Naive B cell (primary cell): ENCODE measurements around the gene LAYN. TPM values are rescaled to one million over a fixed set of nuclear protein-coding genes. Genes with fewer than 3 reads are reported as not detected.

Experiments
- ATAC-seq, 2 donors: fragments of 150-1000 bp; cut with Tn5 transposase; 2 replicates each; pipeline ENCODE4 v1.10.0; 2021; ENCODE audit warnings: low read depth in 2 of 2, mild to moderate bottlenecking in 2 of 2, moderate library complexity in 2 of 2
- DNase-seq: peaks from one replicate; pipeline ENCODE4 v3.0.0; 2022
- H3K27ac Mint-ChIP-seq, 6 donors: one replicate each; pipeline ENCODE4 v1.8.0; 2020 to 2022; ENCODE audit warnings: mild to moderate bottlenecking in 6 of 6, mixed read lengths in 6 of 6, moderate library complexity in 5 of 6, inconsistent platforms in 2 of 6
- H3K27me3 Mint-ChIP-seq, 3 donors: one replicate each; pipeline ENCODE4 v1.8.0; 2021 to 2022; ENCODE audit warnings: mixed read lengths in 3 of 3, mild to moderate bottlenecking in 1 of 3
- H3K36me3 Mint-ChIP-seq, 2 donors: one replicate each; pipeline ENCODE4 v1.8.0; 2020 to 2022; ENCODE audit warnings: mixed read lengths in 2 of 2, inconsistent platforms in 1 of 2, mild to moderate bottlenecking in 1 of 2
- H3K4me1 Mint-ChIP-seq, 3 donors: one replicate each; pipeline ENCODE4 v1.8.0; 2020 to 2022; ENCODE audit warnings: mixed read lengths in 3 of 3, inconsistent platforms in 1 of 3, mild to moderate bottlenecking in 1 of 3, moderate library complexity in 1 of 3
- H3K4me3 Mint-ChIP-seq, 8 donors: one replicate each; pipeline ENCODE4 v1.8.0; 2020 to 2022; ENCODE audit warnings: mild to moderate bottlenecking in 8 of 8, mixed read lengths in 8 of 8, moderate library complexity in 8 of 8, inconsistent platforms in 2 of 8
- H3K9me3 Mint-ChIP-seq, 7 donors: one replicate each; pipeline ENCODE4 v1.8.0; 2020 to 2022; ENCODE audit warnings: mixed read lengths in 7 of 7, mild to moderate bottlenecking in 5 of 7, inconsistent platforms in 2 of 7, moderate library complexity in 1 of 7
- polyA plus RNA-seq, 6 donors: library from polyadenylated mRNA; unstranded; fragments of 300-500 nt; fragmentation: Illumina TruSeq; gene quantifications; one replicate each; pipeline ENCODE4 v1.2.3, GENCODE V29; 2021; ENCODE audit warnings: low read depth in 6 of 6

Gene LAYN
- polyA plus RNA-seq, 6 donors from 2014 or later, result not detected

- DNase-seq (no peak), ATAC-seq (no peak)
- peak overlapping the region in 1 of 8 donors; percentile 22 for H3K4me3 Mint-ChIP-seq
- no peaks in the 10 kb centered on the region for H3K36me3 Mint-ChIP-seq
- H3K27me3 Mint-ChIP-seq, result peaks cover 81 to 91% (median 86%) of the 10 kb centered on the region in 3 donors
- H3K27ac Mint-ChIP-seq, result no peak overlapping the region
- peaks cover 5 to 25% (median 13%) of the 10 kb centered on the region in 3 donors for H3K4me1 Mint-ChIP-seq
- peaks cover 0 to 3% (median 0%) of the 10 kb centered on the region in 7 donors for H3K9me3 Mint-ChIP-seq
Measured at GRCh38 chr11:111538407-111539114, 2.0 kb upstream of the LAYN start.

GRCh38 chr11:111539426-111540113 lies 950 bp upstream of the LAYN start:
- H3K27me3 Mint-ChIP-seq, result peaks cover 72 to 91% (median 86%) of the 10 kb centered on the region in 3 donors

GRCh38 chr11:111540937-111541253 lies 375 bp downstream of the LAYN start:
- peaks cover 5 to 25% (median 13%) of the 10 kb centered on the region in 3 donors for H3K4me1 Mint-ChIP-seq
- ATAC-seq, result peak; percentile 27 to 43
- no peak overlapping the region for H3K27ac Mint-ChIP-seq
- H3K9me3 Mint-ChIP-seq, result peaks cover 0 to 3% (median 0%) of the 10 kb centered on the region in 7 donors
- no peaks in the 10 kb centered on the region for H3K36me3 Mint-ChIP-seq
- H3K27me3 Mint-ChIP-seq, result peaks cover 69 to 86% (median 76%) of the 10 kb centered on the region in 3 donors
- DNase-seq, result no peak
- H3K4me3 Mint-ChIP-seq, result peak overlapping the region in 7 of 8 donors; percentile 71 to 91 (median 85)

More at GRCh38 chr11:111539426-111540113, 950 bp upstream of the LAYN start:
- no peak for ATAC-seq
- peak overlapping the region; percentile 6 to 74 (median 66) for H3K4me3 Mint-ChIP-seq
- DNase-seq, result no peak
- H3K27ac Mint-ChIP-seq, result no peak overlapping the region
- peaks cover 5 to 25% (median 13%) of the 10 kb centered on the region in 3 donors for H3K4me1 Mint-ChIP-seq
- no peaks in the 10 kb centered on the region for H3K36me3 Mint-ChIP-seq
- peaks cover 0 to 3% (median 0%) of the 10 kb centered on the region in 7 donors for H3K9me3 Mint-ChIP-seq

- Mint-ChIP-seq H3K27me3 (peaks cover 64 to 84% (median 76%) of the 10 kb centered on the region in 3 donors), H3K36me3 (no peaks in the 10 kb centered on the region), H3K4me1 (peaks cover 5 to 25% (median 13%) of the 10 kb centered on the region in 3 donors), H3K9me3 (peaks cover 0 to 3% (median 0%) of the 10 kb centered on the region in 7 donors), H3K4me3 (peak overlapping the region; percentile 71 to 91 (median 82)), H3K27ac (peak overlapping the region in 1 of 6 donors; percentile 47)
- DNase-seq, result no peak
- ATAC-seq, result peak; percentile 15 to 20
Measured at GRCh38 chr11:111541254-111542061, 938 bp downstream of the LAYN start.

- no peaks in the 10 kb centered on the region for H3K36me3 Mint-ChIP-seq
- H3K4me3 Mint-ChIP-seq, result peak overlapping the region in 2 of 8 donors; percentile 41 to 47
- ATAC-seq, result no peak
- H3K9me3 Mint-ChIP-seq, result peaks cover 0 to 3% (median 0%) of the 10 kb centered on the region in 7 donors
- DNase-seq, result no peak
- H3K27me3 Mint-ChIP-seq, result peaks cover 51 to 74% (median 73%) of the 10 kb centered on the region in 3 donors
- H3K4me1 Mint-ChIP-seq, result peaks cover 5 to 25% (median 13%) of the 10 kb centered on the region in 3 donors
- no peak overlapping the region for H3K27ac Mint-ChIP-seq
Measured at GRCh38 chr11:111542606-111543275, 2.2 kb downstream of the LAYN start.

GRCh38 chr11:111548525-111548924 lies 8.0 kb downstream of the LAYN start:
- Mint-ChIP-seq H3K27ac (no peak overlapping the region), H3K36me3 (no peaks in the 10 kb centered on the region), H3K4me3 (no peak overlapping the region), H3K9me3 (no peaks in the 10 kb centered on the region), H3K27me3 (peaks cover 10 to 45% (median 25%) of the 10 kb centered on the region in 3 donors), H3K4me1 (no peaks in the 10 kb centered on the region)
- no peak for DNase-seq
- no peak for ATAC-seq

GRCh38 chr11:111549196-111549868 lies 8.8 kb downstream of the LAYN start:
- ATAC-seq, result no peak
- H3K9me3 Mint-ChIP-seq, result no peaks in the 10 kb centered on the region
- H3K4me1 Mint-ChIP-seq, result no peaks in the 10 kb centered on the region
- H3K4me3 Mint-ChIP-seq, result no peak overlapping the region
- no peak overlapping the region for H3K27ac Mint-ChIP-seq
- DNase-seq, result no peak
- H3K36me3 Mint-ChIP-seq, result no peaks in the 10 kb centered on the region
- H3K27me3 Mint-ChIP-seq, result peaks cover 14 to 42% (median 22%) of the 10 kb centered on the region in 3 donors

GRCh38 chr11:111549869-111550203 lies 9.3 kb downstream of the LAYN start:
- Mint-ChIP-seq H3K27me3 (peaks cover 14 to 40% (median 19%) of the 10 kb centered on the region in 3 donors), H3K9me3 (peaks cover 0 to 2% (median 0%) of the 10 kb centered on the region in 7 donors), H3K4me1 (no peaks in the 10 kb centered on the region), H3K36me3 (no peaks in the 10 kb centered on the region), H3K27ac (no peak overlapping the region), H3K4me3 (no peak overlapping the region)
- no peak for DNase-seq
- ATAC-seq, result no peak

- peak; percentile 55 for ATAC-seq
- no peak overlapping the region for H3K27ac Mint-ChIP-seq
- peaks cover 14 to 40% (median 18%) of the 10 kb centered on the region in 3 donors for H3K27me3 Mint-ChIP-seq
- H3K4me1 Mint-ChIP-seq, result no peaks in the 10 kb centered on the region
- H3K36me3 Mint-ChIP-seq, result peaks cover 2 to 3% of the 10 kb centered on the region in 2 donors
- no peak for DNase-seq
- no peak overlapping the region for H3K4me3 Mint-ChIP-seq
- peaks cover 1 to 6% (median 2%) of the 10 kb centered on the region in 7 donors for H3K9me3 Mint-ChIP-seq
Measured at GRCh38 chr11:111550258-111550657, 9.7 kb downstream of the LAYN start.

GRCh38 chr11:111554532-111554931 lies 14.0 kb downstream of the LAYN start:
- Mint-ChIP-seq H3K27me3 (peaks cover 12 to 24% (median 12%) of the 10 kb centered on the region in 3 donors), H3K9me3 (peaks cover 7 to 23% (median 17%) of the 10 kb centered on the region in 7 donors), H3K4me3 (no peak overlapping the region), H3K36me3 (peaks cover 4 to 8% of the 10 kb centered on the region in 2 donors), H3K27ac (no peak overlapping the region), H3K4me1 (no peaks in the 10 kb centered on the region)
- ATAC-seq (no peak), DNase-seq (no peak)

- ATAC-seq (no peak), DNase-seq (no peak)
- Mint-ChIP-seq H3K9me3 (peaks cover 7 to 23% (median 17%) of the 10 kb centered on the region in 7 donors), H3K27ac (no peak overlapping the region), H3K4me3 (no peak overlapping the region), H3K27me3 (peaks cover 9 to 24% (median 12%) of the 10 kb centered on the region in 3 donors), H3K4me1 (no peaks in the 10 kb centered on the region), H3K36me3 (peaks cover 4 to 8% of the 10 kb centered on the region in 2 donors)
Measured at GRCh38 chr11:111555255-111555654, 14.7 kb downstream of the LAYN start.

GRCh38 chr11:111557425-111558111 lies 17.0 kb downstream of the LAYN start:
- Mint-ChIP-seq H3K27ac (no peak overlapping the region), H3K9me3 (peaks cover 7 to 23% (median 17%) of the 10 kb centered on the region in 7 donors), H3K4me1 (no peaks in the 10 kb centered on the region), H3K4me3 (no peak overlapping the region), H3K36me3 (peaks cover 4 to 8% of the 10 kb centered on the region in 2 donors), H3K27me3 (peaks cover 5 to 14% (median 12%) of the 10 kb centered on the region in 3 donors)
- DNase-seq (no peak), ATAC-seq (no peak)
